NT2/D1 (cell line): Measurements from ENCODE around the gene UBAC2.

Experiments
- DNase-seq: peaks from one replicate; pipeline ENCODE4 v3.0.0-alpha.2; 2011; ENCODE audit warnings: low read depth, low spot score
- H3K27me3 ChIP-seq: 2 replicates; pipeline ENCODE4 v1.6.0; 2011; ENCODE audit warnings: mild to moderate bottlenecking; ENCODE audit not compliant: insufficient read length, insufficient read depth
- H3K36me3 ChIP-seq: 2 replicates; pipeline ENCODE4 v1.6.1; 2011; ENCODE audit warnings: mild to moderate bottlenecking, low read length, mixed read lengths; ENCODE audit not compliant: insufficient read depth, insufficient read length
- H3K4me1 ChIP-seq: 2 replicates; pipeline ENCODE4 v1.5.1; 2011; ENCODE audit not compliant: insufficient read depth, insufficient read length
- H3K4me3 ChIP-seq: 2 replicates; pipeline ENCODE4 v1.5.1; 2011; ENCODE audit warnings: low read depth; ENCODE audit not compliant: insufficient read length
- H3K9ac ChIP-seq: 2 replicates; pipeline ENCODE4 v1.6.0; 2011; ENCODE audit warnings: low read depth; ENCODE audit not compliant: insufficient read length
- H3K9me3 ChIP-seq: 2 replicates; pipeline ENCODE4 v1.5.1; 2011; ENCODE audit warnings: mild to moderate bottlenecking, low read length; ENCODE audit not compliant: insufficient read depth
- SUZ12 ChIP-seq: IDR thresholded peaks from 2 replicates; pipeline ENCODE4 v1.6.1; 2011; ENCODE audit not compliant: insufficient read length, insufficient read depth; ENCODE audit errors: extremely low read depth
- YY1 ChIP-seq: IDR thresholded peaks from 2 replicates; pipeline ENCODE4 v1.6.1; 2011; ENCODE audit not compliant: insufficient read length, insufficient read depth
- ZNF274 ChIP-seq: IDR thresholded peaks from 2 replicates; pipeline ENCODE4 v1.6.1; 2011; ENCODE audit warnings: mild to moderate bottlenecking, low read depth, low read length

UBAC2 gene

DNA sequence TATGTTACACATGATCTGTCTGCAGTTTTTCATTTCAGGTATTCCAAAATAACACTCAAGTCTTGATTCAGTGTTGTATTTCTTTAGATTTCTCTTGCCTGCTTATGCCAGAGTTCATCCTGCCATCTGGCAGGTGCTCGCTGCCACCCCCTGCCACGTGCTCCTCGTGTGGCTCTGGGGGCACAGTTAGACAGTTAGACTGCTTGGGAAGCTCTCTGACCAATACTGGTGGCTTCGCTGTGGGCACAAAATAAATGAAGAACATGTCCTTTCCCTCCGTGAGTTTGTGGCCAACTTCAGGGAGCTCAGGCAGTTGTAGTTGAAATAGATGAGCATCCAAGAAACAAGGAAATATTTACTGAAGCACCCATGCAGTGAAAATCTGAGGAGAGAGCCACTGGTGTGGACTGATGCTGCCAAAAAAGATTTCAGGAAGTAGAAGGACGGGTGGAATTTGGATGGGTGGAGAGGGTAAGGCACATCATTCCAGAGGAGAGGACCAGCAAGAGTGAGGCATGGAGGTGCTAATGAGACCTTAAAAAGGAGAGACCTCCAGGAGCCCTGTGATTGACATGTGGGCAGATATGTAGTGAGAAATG lies 144.1 kb downstream of the UBAC2 start:
- no peak for DNase-seq
- H3K4me1 ChIP-seq = no peaks in the 10 kb centered on the region
- no peak overlapping the region for H3K9ac ChIP-seq
- no peak for TF ChIP-seq SUZ12
- TF ChIP-seq ZNF274 = no peak
- H3K36me3 ChIP-seq = peaks cover 71% of the 10 kb centered on the region
- no peak overlapping the region for H3K4me3 ChIP-seq
- no peaks in the 10 kb centered on the region for H3K27me3 ChIP-seq
- H3K9me3 ChIP-seq = no peaks in the 10 kb centered on the region

DNA sequence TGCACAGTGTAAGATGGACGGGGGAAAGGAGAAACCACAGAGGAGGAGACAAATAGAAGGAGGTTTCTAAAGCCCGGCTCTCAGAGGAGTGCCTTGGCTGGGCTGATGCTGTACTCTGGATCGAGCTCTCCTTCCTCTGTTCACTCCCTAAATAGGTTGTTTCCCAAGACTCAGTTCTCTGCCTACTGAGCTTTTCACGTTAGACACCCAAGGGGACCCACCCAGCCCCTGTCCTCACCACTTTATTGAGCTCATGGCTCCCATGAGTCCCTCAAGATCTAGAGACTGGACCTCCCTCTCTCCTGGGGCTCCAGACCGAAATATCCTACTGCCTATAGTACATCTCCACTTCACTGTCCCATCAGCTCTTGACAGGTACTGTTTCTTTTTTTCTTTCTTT lies 144.7 kb downstream of the UBAC2 start:
- peaks cover 68% of the 10 kb centered on the region for H3K36me3 ChIP-seq
- H3K4me3 ChIP-seq = no peak overlapping the region
- no peak for TF ChIP-seq ZNF274
- TF ChIP-seq YY1 = no peak
- no peak for TF ChIP-seq SUZ12
- no peaks in the 10 kb centered on the region for H3K4me1 ChIP-seq
- no peaks in the 10 kb centered on the region for H3K27me3 ChIP-seq
- DNase-seq = no peak
- H3K9ac ChIP-seq = no peak overlapping the region
- H3K9me3 ChIP-seq = no peaks in the 10 kb centered on the region

DNA sequence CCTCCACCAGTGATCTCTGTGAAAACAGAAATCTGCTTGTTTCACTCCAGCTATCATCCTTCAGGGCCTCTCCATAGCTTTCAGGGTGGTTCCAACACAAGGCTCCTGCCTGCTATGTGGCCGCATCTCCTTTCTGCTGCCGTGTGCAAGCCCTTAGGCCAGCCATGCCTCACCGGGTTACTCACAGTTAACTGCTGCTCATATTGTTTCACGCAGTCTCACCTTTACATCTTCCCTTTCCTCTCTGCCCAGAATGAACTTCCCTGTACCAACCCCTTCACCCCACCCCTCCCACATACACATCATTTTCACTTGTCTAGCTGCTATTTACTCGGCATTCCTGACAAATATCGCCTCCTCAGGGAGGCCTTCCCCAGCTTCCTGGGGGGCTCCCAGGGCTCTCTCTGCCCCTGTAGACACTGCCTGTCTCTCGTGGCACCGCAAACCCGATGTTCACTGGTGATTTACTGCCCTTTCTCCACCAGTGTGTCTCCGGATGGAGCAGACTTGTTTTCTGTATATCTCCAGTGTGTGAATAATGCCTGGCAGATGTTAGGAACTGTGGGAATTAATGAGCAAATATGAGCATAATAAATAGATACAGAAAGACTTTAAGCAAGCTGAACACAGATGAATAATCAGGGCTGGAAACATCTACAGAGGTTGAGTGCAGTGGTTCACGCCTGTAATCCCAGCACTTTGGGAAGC lies 145.8 kb downstream of the UBAC2 start:
- no peaks in the 10 kb centered on the region for H3K4me1 ChIP-seq

DNA sequence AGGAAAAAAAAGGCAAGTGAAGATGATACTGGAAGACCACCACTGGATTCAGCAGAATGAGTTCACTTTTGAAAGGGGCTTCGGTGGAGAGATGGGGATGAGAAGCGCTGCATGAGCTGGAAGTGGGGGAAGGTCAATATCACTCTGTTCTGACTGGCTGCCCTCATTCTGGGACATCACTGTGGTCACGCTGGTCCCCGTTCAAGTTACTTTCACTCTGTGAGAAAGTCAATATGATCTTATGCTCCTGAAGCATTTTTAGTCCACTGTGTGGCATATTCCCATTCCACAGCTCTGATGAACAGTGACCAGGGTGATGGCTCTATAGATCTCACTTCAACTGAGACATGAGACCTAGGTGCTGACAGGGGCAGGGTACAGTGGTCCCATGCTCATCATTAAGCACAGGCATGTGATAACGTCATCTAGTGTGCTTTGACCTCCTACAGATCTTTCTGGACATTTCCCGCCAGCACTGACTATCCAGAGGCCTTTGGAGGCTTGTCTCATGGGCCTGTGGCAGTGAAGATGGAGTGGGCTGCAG lies 146.8 kb downstream of the UBAC2 start:
- no peak for TF ChIP-seq YY1
- TF ChIP-seq ZNF274 = no peak
- TF ChIP-seq SUZ12 = no peak
- Histone ChIP-seq H3K4me1 (no peaks in the 10 kb centered on the region), H3K9me3 (no peaks in the 10 kb centered on the region), H3K4me3 (no peak overlapping the region), H3K9ac (no peak overlapping the region), H3K27me3 (no peaks in the 10 kb centered on the region), H3K36me3 (peaks cover 50% of the 10 kb centered on the region)
- no peak for DNase-seq

More for the DNA sequence above, 145.8 kb downstream of the UBAC2 start:
- DNase-seq = no peak
- no peak for TF ChIP-seq ZNF274
- no peak for TF ChIP-seq SUZ12
- TF ChIP-seq YY1 = no peak
- Histone ChIP-seq H3K27me3 (no peaks in the 10 kb centered on the region), H3K36me3 (peaks cover 57% of the 10 kb centered on the region), H3K9me3 (no peaks in the 10 kb centered on the region), H3K4me3 (no peak overlapping the region), H3K9ac (no peak overlapping the region)

DNA sequence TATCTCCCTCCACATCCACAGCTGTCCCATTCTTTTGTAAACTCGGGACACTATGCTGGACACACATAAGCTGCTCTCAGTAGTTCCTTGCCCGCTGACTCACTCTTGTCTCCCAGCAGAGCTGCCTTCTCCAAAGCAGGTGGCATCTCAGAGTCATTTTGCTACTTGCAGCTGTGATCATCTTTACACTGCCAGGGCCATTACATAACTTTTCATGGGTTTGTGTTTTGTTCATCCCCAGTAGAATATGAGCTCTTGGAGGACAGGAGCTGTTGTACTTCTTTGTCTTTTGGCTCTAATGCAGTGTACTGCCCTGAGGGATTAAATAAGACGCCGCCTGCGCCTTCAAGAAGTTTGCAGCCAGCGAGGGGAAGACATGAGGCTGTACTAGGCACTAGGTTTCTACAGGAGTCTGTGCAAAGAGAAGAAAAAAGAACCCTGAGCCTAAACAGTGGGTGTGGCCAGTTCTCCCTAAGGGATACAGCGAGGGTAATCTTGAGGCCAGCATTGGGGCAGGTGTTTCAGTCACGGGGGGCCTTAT lies 147.3 kb downstream of the UBAC2 start:
- no peaks in the 10 kb centered on the region for H3K4me1 ChIP-seq
- no peaks in the 10 kb centered on the region for H3K9me3 ChIP-seq
- H3K9ac ChIP-seq = no peak overlapping the region
- no peak overlapping the region for H3K4me3 ChIP-seq
- TF ChIP-seq ZNF274 (no peak), SUZ12 (no peak), YY1 (no peak)
- DNase-seq = no peak
- H3K36me3 ChIP-seq = peaks cover 44% of the 10 kb centered on the region
- no peaks in the 10 kb centered on the region for H3K27me3 ChIP-seq

DNA sequence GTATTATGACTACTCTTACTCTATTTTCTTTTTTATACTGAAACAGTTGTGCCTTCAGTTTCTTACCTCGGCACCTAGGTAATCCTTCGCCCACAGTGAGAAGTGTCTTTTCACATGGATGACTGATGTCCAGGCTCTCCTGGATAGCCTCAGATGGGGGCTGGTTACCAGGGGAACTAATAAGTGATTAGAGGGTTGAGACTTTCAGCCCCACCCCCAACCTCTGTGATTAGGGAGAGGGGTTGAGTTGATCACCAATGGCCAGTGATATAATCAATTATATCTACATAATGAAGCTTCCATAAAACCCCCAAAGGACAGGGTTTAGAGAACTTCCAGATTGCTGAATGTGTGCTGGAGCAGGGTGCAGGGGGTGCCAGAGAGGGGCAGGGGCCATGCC lies 149.5 kb downstream of the UBAC2 start:
- TF ChIP-seq SUZ12 = no peak
- no peak for TF ChIP-seq YY1
- TF ChIP-seq ZNF274 = no peak
- Histone ChIP-seq H3K9ac (no peak overlapping the region), H3K36me3 (peaks cover 36% of the 10 kb centered on the region), H3K9me3 (no peaks in the 10 kb centered on the region), H3K4me3 (no peak overlapping the region), H3K27me3 (no peaks in the 10 kb centered on the region), H3K4me1 (no peaks in the 10 kb centered on the region)
- DNase-seq = no peak

DNA sequence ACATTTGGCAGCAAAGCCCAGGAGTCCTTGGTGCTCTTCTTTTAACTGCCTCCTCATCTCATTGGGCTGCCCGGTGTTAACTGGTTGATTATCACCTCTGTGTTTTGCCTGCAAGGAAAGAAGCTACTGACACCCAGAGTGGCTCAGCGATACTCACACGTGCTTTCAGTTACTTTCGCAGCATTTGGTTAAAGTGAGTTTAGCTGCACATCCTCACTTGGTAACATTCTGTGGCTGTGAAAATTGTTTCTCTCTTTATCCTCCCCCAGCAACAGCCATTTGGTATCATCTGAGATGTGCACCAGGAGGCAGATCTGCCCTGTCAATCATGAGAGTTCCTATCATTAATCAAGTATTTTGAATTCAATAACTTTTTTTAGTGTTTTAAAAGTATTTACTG lies 151.1 kb downstream of the UBAC2 start:
- no peak for TF ChIP-seq SUZ12
- no peak for TF ChIP-seq YY1
- TF ChIP-seq ZNF274 = no peak
- no peaks in the 10 kb centered on the region for H3K4me1 ChIP-seq
- H3K4me3 ChIP-seq = no peak overlapping the region
- peaks cover 37% of the 10 kb centered on the region for H3K36me3 ChIP-seq
- DNase-seq = no peak
- no peak overlapping the region for H3K9ac ChIP-seq
- no peaks in the 10 kb centered on the region for H3K9me3 ChIP-seq
- H3K27me3 ChIP-seq = no peaks in the 10 kb centered on the region
